ENCODE results near the gene ZNF778. TPM values are rescaled to one million over a fixed set of nuclear protein-coding genes. Genes with fewer than 3 reads are reported as not detected.

The ZNF778 gene
- total RNA-seq, 1 donor from 2014 or later = 9.8 TPM

GRCh38 chr16:89282523-89282922 lies 65.0 kb downstream of the ZNF778 start:
- H3K4me1 Mint-ChIP-seq = no peaks in the 10 kb centered on the region
- H3K27ac Mint-ChIP-seq = no peak overlapping the region
- no peak for DNase-seq
- no peak overlapping the region for H3K4me3 Mint-ChIP-seq
- intact Hi-C loops (cut with micrococcal nuclease) = no loop called here
- H3K9me3 Mint-ChIP-seq = no peaks in the 10 kb centered on the region
- H3K27me3 Mint-ChIP-seq = no peaks in the 10 kb centered on the region
- peaks cover 16% of the 10 kb centered on the region for H3K36me3 Mint-ChIP-seq (ENCODE audit: low read depth)

DNA sequence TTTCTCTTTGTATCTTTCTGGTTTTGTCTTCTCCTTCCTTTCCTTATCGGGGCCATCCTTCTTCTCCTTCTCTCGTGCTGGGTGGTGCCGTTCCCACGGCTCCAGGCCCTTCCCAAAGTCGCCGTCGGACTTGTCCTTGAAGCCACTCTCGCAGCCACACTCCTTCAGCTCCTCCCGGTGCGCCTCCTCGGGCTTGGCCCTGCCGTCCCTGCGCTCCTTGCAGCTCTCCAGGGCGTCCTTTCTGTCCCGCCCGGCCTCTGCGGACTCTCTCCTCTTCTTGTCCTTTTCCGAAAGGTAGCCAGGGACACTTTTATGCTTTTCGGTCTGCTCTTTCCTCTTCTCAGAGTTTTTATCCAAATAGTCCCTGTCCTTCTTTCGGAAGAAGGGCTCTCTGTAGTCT lies 65.9 kb downstream of the ZNF778 start:
- peaks cover 20% of the 10 kb centered on the region for H3K36me3 Mint-ChIP-seq (ENCODE audit: low read depth)
- H3K27ac Mint-ChIP-seq = no peak overlapping the region
- intact Hi-C loops (cut with micrococcal nuclease) = no loop called here
- no peak for DNase-seq
- no peak overlapping the region for H3K4me3 Mint-ChIP-seq
- H3K4me1 Mint-ChIP-seq = no peaks in the 10 kb centered on the region
- no peaks in the 10 kb centered on the region for H3K9me3 Mint-ChIP-seq
- no peaks in the 10 kb centered on the region for H3K27me3 Mint-ChIP-seq

- H3K4me1 Mint-ChIP-seq = peaks cover 2% of the 10 kb centered on the region
- H3K4me3 Mint-ChIP-seq = no peak overlapping the region
- no peaks in the 10 kb centered on the region for H3K27me3 Mint-ChIP-seq
- intact Hi-C loops (cut with micrococcal nuclease) = no loop called here
- no peaks in the 10 kb centered on the region for H3K9me3 Mint-ChIP-seq
- peaks cover 21% of the 10 kb centered on the region for H3K36me3 Mint-ChIP-seq (ENCODE audit: low read depth)
- no peak for DNase-seq
- no peak overlapping the region for H3K27ac Mint-ChIP-seq
Observed at GRCh38 chr16:89285381-89285780, 67.9 kb downstream of the ZNF778 start.

- intact Hi-C loops (cut with micrococcal nuclease) = no loop called here
- Mint-ChIP-seq H3K27me3 (no peaks in the 10 kb centered on the region), H3K4me1 (peaks cover 2% of the 10 kb centered on the region), H3K27ac (no peak overlapping the region), H3K36me3 (ENCODE audit: low read depth) (peaks cover 19% of the 10 kb centered on the region), H3K9me3 (no peaks in the 10 kb centered on the region), H3K4me3 (no peak overlapping the region)
- DNase-seq = no peak
Observed at GRCh38 chr16:89286096-89286495, 68.6 kb downstream of the ZNF778 start.

Other genes with a start within 250 kb of the ZNF778 start
- not detected in 2 replicates for gene CBFA2T3, start 240.5 kb upstream of the ZNF778 start, total RNA-seq
- gene ACSF3, start 123.9 kb upstream of the ZNF778 start, total RNA-seq = 41.1 and 41.6 TPM in 2 replicates
- not detected in 2 replicates for gene CDH15, start 46.0 kb upstream of the ZNF778 start, total RNA-seq
- 1.4 and 2.3 TPM in 2 replicates for gene SLC22A31, start 17.2 kb upstream of the ZNF778 start, total RNA-seq